Neural progenitor cell (in vitro differentiated cells): Measurements from ENCODE around the gene FTCD.

Experiments used
- CTCF ChIP-seq: fragments of 200-600 bp; sonication (generic); IDR thresholded peaks from 2 replicates; pipeline ENCODE4 v1.5.1; 2017; ENCODE audit warnings: antibody characterized with exemption, mild to moderate bottlenecking
- EZH2 ChIP-seq: fragments of 200-600 bp; sonication (generic); IDR thresholded peaks from 2 replicates; pipeline ENCODE4 v1.6.1; 2017; ENCODE audit warnings: antibody characterized with exemption, mild to moderate bottlenecking, moderate library complexity
- EZH2phosphoT487 ChIP-seq: fragments of 200-600 bp; sonication (generic); IDR thresholded peaks from 2 replicates; pipeline ENCODE4 v1.6.1; 2017; ENCODE audit warnings: antibody characterized with exemption

GRCh38 chr21:46172863-46173528 is 17.6 kb upstream of the FTCD start:
- TF ChIP-seq CTCF (no peak), EZH2 (no peak), EZH2phosphoT487 (no peak)
